SKM-1 (cell line): Measurements from ENCODE around the gene FKBP15.
"Not testable (repeated sequence)": the region's sequence is repeated elsewhere in the genome, so short reads cannot be mapped to it uniquely, and the experiment has no call there.

Source experiments
- DNase-seq: peaks from one replicate; lab custom pipeline; 2025; ENCODE audit not compliant: unreplicated experiment; lab: John Stamatoyannopoulos, UW

The FKBP15 gene

DNA sequence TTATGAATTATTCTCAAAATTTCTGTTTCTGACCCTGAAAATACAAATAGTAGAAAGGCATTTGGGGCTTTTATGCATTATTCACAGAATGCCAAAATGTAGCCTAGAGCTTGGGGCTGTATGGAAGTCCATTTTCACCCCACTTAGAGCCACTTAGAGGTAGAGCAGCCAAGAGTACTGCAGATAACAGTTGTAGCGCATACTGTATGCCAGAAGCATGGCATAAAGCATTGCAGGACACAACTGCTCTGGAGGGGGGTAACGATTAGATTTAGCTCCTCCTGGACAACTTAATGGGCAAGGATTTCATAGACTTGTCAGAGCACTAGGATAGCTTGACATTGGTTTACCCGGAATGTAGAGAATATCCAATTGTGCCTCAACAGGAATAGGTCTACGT, 15.9 kb upstream of the FKBP15 start:
- DNase-seq, result no peak

- DNase-seq, result not testable (repeated sequence)
These were observed 14.7 kb upstream of the FKBP15 start for GRCh38 chr9:113235701-113236255.

GRCh38 chr9:113231701-113232100, 10.6 kb upstream of the FKBP15 start:
- DNase-seq, result no peak

GRCh38 chr9:113228130-113228665, 7.1 kb upstream of the FKBP15 start:
- DNase-seq, result no peak

- DNase-seq, result no peak
These were observed 6.4 kb upstream of the FKBP15 start for GRCh38 chr9:113227436-113227835.

GRCh38 chr9:113223963-113224362, 2.9 kb upstream of the FKBP15 start:
- DNase-seq, result no peak

- DNase-seq, result no peak
These were observed 1.4 kb upstream of the FKBP15 start for GRCh38 chr9:113222482-113222841.

GRCh38 chr9:113221800-113222481, 864 bp upstream of the FKBP15 start:
- DNase-seq, result no peak

- no peak for DNase-seq
These were observed 542 bp downstream of the FKBP15 start for GRCh38 chr9:113220467-113221002.

GRCh38 chr9:113219969-113220368, 1.1 kb downstream of the FKBP15 start:
- DNase-seq, result no peak

DNA sequence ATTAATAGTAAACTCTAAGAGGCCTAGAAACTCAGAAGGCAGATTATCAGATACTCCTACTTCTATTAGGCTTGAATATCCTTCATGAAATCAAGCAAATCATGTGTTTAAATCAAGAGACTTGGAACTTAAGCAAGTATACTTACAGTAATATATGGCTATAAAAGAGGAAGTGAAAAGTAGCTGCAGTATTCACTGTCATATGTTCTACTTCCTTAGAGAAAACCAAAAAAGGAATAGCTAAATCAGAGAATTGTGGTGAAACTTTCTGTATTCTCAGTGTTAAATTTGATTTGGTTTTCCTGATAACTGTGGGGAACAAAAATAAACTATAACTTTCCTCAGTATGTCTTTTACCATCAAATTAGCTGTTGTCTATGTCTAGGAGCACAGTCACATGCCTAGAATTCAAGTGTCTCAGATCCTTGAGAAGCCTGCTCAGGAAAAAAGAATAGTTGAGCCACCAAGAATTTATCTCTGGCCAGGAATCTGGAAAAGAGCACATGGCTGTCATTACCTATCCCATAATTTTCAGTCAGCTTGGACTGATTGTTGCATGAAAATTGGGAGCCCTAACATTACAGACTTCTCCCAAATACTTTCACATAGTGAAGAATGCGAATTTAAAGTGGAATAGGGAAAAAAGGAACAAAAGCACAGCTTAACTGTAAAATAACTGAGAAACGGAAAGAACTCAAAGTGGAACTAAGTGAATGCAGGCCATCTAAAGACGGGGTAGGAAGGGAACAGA, 1.7 kb downstream of the FKBP15 start:
- DNase-seq, result no peak

GRCh38 chr9:113216406-113216805, 4.7 kb downstream of the FKBP15 start:
- no peak for DNase-seq

- DNase-seq, result no peak
These were observed 5.9 kb downstream of the FKBP15 start for GRCh38 chr9:113215132-113215531.

- no peak for DNase-seq
These were observed 10.3 kb downstream of the FKBP15 start for GRCh38 chr9:113210815-113211214.

- no peak for DNase-seq
These were observed 15.2 kb downstream of the FKBP15 start for GRCh38 chr9:113205861-113206260.

- DNase-seq, result no peak
These were observed 15.6 kb downstream of the FKBP15 start for GRCh38 chr9:113205432-113205831.

DNA sequence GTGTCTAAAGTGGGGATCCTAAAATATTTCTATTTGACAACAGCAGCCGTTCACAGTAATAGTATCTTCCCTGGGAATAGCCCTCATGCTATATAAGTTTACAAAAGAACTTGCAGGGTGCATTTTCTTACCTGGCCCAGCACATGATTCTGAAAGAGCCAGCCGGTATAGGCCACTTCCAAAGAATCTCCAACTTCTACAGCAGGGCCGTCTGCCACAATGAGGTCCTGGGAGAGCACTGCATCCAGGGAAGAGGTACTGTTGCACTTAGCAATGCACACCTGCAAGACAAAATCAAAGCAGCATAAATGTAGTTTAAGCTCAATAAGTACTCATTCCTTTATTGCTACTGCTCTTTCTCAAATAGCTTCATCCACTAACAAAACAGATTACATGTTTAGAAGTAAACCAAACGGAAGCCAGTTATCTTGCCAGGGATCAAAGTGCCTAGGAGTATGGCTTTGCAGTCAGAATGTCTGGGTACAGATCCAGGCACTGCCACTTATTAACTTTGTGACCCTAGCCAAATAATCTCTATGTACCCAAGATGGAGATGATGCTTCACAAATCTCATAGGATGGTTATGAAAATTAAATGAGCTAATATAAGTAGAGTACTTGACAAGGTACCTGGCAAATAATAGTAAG, 21.3 kb downstream of the FKBP15 start:
- DNase-seq, result no peak

DNA sequence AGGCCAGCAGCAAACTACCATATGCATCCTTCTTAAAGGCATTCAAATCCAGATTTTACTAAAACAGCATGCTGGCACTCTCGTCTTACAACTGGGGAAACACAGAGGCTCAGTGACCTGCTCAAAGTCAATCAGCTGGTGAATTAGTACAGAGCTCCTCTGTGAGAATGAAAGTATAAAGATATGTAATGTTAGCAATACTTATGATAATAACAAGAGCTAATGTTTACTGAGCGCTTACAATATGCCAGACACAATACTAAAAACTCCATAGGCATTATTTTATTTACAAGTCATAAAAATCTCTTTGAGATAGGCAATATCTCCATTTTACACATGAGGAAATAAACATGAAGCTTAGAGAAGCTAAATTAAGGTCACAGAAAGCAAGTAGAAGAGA, 28.6 kb downstream of the FKBP15 start:
- no peak for DNase-seq

DNA sequence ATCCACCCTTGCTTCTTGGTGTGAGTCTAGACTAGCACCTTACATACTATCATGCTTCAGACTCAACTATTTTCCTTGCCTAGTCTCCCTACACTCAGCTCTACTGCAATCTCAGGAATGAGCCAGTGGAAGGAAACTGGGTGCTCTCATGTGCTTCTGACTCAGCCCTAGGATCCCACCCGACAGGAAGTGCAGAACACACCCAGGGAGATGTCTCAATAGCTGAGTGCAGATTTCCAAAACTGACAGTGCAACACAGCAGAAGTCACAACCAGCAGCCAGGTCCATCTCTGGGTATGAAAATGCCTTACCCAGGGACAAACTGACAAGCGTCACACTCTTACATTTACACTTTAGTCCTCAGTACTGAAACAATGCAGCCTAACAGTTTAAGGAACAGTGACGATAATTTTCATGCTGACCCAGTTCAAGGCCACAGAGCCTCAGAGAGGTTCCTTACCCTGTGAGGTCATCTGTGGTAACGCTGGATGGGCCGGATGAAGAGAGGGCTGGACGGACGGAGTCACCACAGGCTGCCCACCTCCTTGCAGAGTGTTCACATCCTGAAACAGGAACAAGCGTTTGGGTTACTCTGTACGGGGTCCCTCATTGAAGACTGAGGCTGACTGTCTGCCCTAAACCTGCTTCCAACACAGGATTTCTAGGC, 33.0 kb downstream of the FKBP15 start:
- DNase-seq, result peak; percentile 33

DNA sequence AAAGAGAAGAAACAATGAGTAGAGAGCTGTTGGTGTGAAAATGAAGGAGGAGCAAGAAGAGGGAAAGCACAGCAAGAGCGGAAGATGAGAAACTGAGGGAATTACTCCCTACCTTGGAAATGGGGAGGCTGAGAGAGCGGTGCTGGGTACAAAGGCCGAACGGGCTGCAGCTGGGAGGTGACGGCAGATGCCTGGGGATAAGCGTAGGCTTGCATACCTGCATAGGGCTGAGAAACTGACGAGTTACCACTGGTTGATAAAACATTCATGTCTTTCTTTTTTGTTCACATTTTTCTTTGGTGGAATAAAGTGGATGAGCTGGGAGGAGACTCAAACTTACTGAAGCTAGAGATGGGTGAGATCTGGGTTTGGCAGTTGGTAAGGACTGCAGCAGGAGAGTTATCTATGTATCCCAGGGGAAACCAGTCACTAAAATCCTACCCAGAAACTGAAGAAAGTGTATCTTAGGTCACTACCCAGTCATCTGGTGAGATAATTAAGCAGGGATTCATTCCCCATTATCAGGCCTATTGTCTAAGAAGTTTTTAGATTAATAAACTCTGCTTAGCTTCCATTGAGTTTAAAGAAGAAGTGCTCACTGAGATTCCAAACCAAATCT, 34.8 kb downstream of the FKBP15 start:
- no peak for DNase-seq
